Tibial artery (tissue), 4 donors: ENCODE measurements around the gene SULT1B1.

Source experiments
- DNase-seq, 2 donors: peaks; one replicate each; pipeline ENCODE4 v3.0.0-alpha.2; 2019
- H3K27ac ChIP-seq, 2 donors: fragments of 200-600 bp; sonication (generic) in 1 of 2; 1 replicate in 1 of 2; 2 replicates in 1 of 2; pipeline ENCODE4 v1.5.1; 2018 to 2019; ENCODE audit warnings: mild to moderate bottlenecking in 1 of 2
- H3K27me3 ChIP-seq, 2 donors: fragments of 200-600 bp; sonication (generic) in 1 of 2; one replicate each; pipeline versions ENCODE4 v1.5.1 to v1.6.0; 2016 to 2019
- H3K36me3 ChIP-seq, 3 donors: fragments of 200-600 bp; sonication (generic) in 2 of 3; one replicate each; pipeline ENCODE4 v1.5.1; 2016 to 2019; ENCODE audit warnings: mild to moderate bottlenecking in 2 of 3
- H3K4me1 ChIP-seq, 4 donors: fragments of 200-600 bp; sonication (generic) in 2 of 4; 1 replicate in 3 of 4; 2 replicates in 1 of 4; pipeline ENCODE4 v1.5.1; 2016 to 2019
- H3K4me3 ChIP-seq, 2 donors: fragments of 200-600 bp; sonication (generic) in 1 of 2; 1 replicate in 1 of 2; 2 replicates in 1 of 2; pipeline ENCODE4 v1.5.1; 2018 to 2019; ENCODE audit warnings: mild to moderate bottlenecking in 2 of 2
- H3K9me3 ChIP-seq, 3 donors: fragments of 200-600 bp; sonication (generic) in 1 of 3; one replicate each; pipeline ENCODE4 v1.5.1; 2016 to 2019
- CTCF ChIP-seq, 2 experiments: fragments of 200-600 bp in 1 of 2; fragments of 450-650 bp in 1 of 2; IDR thresholded peaks; one replicate each; pipeline ENCODE4 v1.5.1; 2017 to 2019; ENCODE audit warnings: antibody characterized with exemption in 2 of 2, mild to moderate bottlenecking in 1 of 2, moderate library complexity in 1 of 2
- intact Hi-C: fragments of 100-400 bp; cut with DNase I; formaldehyde crosslinking; loops from one replicate; pipeline ENCODE4 v1.15.0; 2023; ENCODE audit warnings: low total_unique reads

The SULT1B1 gene

DNA sequence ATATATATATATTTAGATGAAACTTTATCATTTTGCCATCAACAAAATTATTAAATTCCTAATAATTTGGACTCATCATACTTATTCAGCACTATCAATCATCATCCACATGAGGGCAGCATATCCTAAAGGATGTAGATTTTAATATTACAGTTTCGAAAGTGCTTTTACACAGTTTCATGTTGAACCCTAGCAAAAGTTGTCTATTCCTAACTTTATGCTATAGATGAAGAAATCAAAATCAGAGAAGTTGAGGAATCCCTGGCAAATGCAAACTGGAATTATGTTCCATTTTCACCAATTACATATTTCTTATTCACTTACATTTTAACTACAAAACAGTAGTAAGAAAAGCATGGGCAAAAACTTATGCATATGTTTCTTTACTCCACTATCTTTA lies 70.8 kb downstream of the SULT1B1 start:
- DNase-seq: no peak
- Histone ChIP-seq H3K9me3 (no peaks in the 10 kb centered on the region), H3K27me3 (no peaks in the 10 kb centered on the region), H3K36me3 (no peaks in the 10 kb centered on the region), H3K4me1 (no peaks in the 10 kb centered on the region), H3K27ac (no peak overlapping the region), H3K4me3 (no peak overlapping the region)
- intact Hi-C loops: loop anchor here (5.0 kb wide), 1 partner anchor 193 kb away; no protein-coding TSS in a partner anchor
- TF ChIP-seq CTCF (IDR thresholded peaks at IDR 0.05): peak; percentile 40 to 43

DNA sequence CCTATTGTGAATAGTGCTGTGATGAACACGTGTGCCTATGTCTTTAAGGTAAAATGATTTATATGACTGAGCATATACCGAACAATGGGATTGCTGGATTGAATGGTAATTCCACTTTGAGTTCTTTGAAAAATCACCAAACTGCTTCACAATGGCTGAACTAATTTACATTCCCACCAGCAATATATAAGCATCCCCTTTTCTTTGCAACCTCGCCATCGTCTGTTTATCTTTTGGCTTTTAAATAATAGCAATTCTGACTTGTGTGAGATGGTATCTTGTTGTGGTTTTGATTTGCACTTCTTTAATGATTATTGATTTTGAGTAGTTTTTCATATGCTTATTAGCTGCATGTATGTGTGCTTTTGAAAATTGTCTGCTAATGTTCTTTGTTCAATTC lies 75.6 kb downstream of the SULT1B1 start:
- Histone ChIP-seq H3K4me1 (no peaks in the 10 kb centered on the region), H3K9me3 (no peaks in the 10 kb centered on the region), H3K36me3 (no peaks in the 10 kb centered on the region), H3K4me3 (no peak overlapping the region), H3K27me3 (no peaks in the 10 kb centered on the region), H3K27ac (no peak overlapping the region)
- DNase-seq: no peak
- TF ChIP-seq CTCF (IDR thresholded peaks at IDR 0.05): no peak
- intact Hi-C loops: loop anchor here (5.0 kb wide), 1 partner anchor 197 kb away; no protein-coding TSS in a partner anchor
